ENCODE measurements around the gene CEND1. TPM values are rescaled to one million over a fixed set of nuclear protein-coding genes. Genes with fewer than 3 reads are reported as not detected.

CEND1 gene
- total and polyA plus RNA-seq, 2 donors (not counting 3 experiments of a cell fraction or from before 2014, with no cell fraction given), result 0.15 to 0.40 TPM

DNA sequence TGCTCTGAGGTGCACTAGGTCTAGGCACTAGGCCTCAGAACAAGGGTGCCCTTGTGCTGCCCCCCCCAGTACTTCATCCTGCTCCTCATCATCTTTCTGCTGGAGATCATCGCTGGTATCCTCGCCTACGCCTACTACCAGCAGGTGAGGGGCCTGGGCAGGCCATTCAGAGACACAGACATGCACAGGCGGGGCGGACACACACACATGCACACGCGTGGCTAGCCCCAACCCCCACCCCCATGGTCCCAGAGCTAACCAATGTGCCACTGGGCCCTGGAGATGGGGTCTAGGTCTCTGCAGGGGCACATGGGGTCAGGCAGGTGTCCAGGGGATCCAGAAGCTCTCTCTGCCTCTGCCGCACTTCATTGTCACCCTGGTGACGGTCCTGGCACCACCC, 46.8 kb upstream of the CEND1 start:
- H3K9me1 ChIP-seq (replicated peaks; ENCODE audit: control insufficient read depth, extremely low read depth, insufficient read depth, low read length), result no peaks in the 10 kb centered on the region
- H3K27ac ChIP-seq (ENCODE audit: insufficient read depth, low read depth, low read length), result no peak overlapping the region
- no peak overlapping the region for H2AFZ ChIP-seq (ENCODE audit: low read depth, low read length)
- H3K4me3 ChIP-seq (replicated peaks in 1 of 3; ENCODE audit: insufficient read depth in 1 of 3, low read depth in 1 of 3, low read length in 3 of 3), result no peak overlapping the region
- no peak overlapping the region for H3K9ac ChIP-seq (replicated peaks; ENCODE audit: extremely low read depth, insufficient read depth, low read length)
- H3K4me2 ChIP-seq (ENCODE audit: insufficient read depth, low read length), result no peak overlapping the region
- H3K79me2 ChIP-seq (ENCODE audit: control insufficient read depth, insufficient read depth, low read length), result peaks cover 64% of the 10 kb centered on the region
- TF ChIP-seq POLR2A (IDR thresholded peaks at IDR 0.05; ENCODE audit: low read depth, low read length), result peak; percentile 17
- no peak for TF ChIP-seq MYC (IDR thresholded peaks at IDR 0.05; ENCODE audit: low read depth, low read length)
- TF ChIP-seq, protein P1, sequence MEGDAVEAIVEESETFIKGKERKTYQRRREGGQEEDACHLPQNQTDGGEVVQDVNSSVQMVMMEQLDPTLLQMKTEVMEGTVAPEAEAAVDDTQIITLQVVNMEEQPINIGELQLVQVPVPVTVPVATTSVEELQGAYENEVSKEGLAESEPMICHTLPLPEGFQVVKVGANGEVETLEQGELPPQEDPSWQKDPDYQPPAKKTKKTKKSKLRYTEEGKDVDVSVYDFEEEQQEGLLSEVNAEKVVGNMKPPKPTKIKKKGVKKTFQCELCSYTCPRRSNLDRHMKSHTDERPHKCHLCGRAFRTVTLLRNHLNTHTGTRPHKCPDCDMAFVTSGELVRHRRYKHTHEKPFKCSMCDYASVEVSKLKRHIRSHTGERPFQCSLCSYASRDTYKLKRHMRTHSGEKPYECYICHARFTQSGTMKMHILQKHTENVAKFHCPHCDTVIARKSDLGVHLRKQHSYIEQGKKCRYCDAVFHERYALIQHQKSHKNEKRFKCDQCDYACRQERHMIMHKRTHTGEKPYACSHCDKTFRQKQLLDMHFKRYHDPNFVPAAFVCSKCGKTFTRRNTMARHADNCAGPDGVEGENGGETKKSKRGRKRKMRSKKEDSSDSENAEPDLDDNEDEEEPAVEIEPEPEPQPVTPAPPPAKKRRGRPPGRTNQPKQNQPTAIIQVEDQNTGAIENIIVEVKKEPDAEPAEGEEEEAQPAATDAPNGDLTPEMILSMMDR (IDR thresholded peaks at IDR 0.05; ENCODE audit: extremely low read depth in 1 of 2, insufficient read depth in 1 of 2, low read depth in 1 of 2, low read length in 2 of 2), result no peak
- no peak for TF ChIP-seq FOS (IDR thresholded peaks at IDR 0.05; ENCODE audit: borderline replicate concordance, insufficient read depth, low read length)
- TF ChIP-seq, protein P2, sequence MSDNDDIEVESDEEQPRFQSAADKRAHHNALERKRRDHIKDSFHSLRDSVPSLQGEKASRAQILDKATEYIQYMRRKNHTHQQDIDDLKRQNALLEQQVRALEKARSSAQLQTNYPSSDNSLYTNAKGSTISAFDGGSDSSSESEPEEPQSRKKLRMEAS (IDR thresholded peaks at IDR 0.05; ENCODE audit: insufficient read depth, insufficient read length), result no peak
- H3K27me3 ChIP-seq (ENCODE audit: control insufficient read depth in 2 of 2, insufficient read depth in 2 of 2, low read length in 2 of 2), result no peaks in the 10 kb centered on the region
- dilution Hi-C loops (cut with MboI; ENCODE audit: extremely low pct_ligation_motif_present, low sequenced_read_pairs) (no loop called here), intact Hi-C loops (cut with micrococcal nuclease) (no loop called here)
- no peaks in the 10 kb centered on the region for H3K9me3 ChIP-seq (replicated peaks; ENCODE audit: control insufficient read depth, insufficient read depth, low read length)
- ChIA-PET POLR2A (no interaction called here), CTCF (interaction anchor here (1.1 kb wide), 1 partner anchor 214 kb away, joined by 3 read pairs; no protein-coding TSS in a partner anchor)
- H4K20me1 ChIP-seq (replicated peaks; ENCODE audit: control insufficient read depth, extremely low read depth, insufficient read depth, low read length), result no peaks in the 10 kb centered on the region
- H3K36me3 ChIP-seq (ENCODE audit: control insufficient read depth in 2 of 2, extremely low read depth in 1 of 2, insufficient read depth in 2 of 2, low read length in 2 of 2), result peaks cover 25 to 43% of the 10 kb centered on the region in 2 experiments
- peaks cover 38% of the 10 kb centered on the region for H3K4me1 ChIP-seq (ENCODE audit: control insufficient read depth, extremely low read depth, insufficient read depth, low read length)
- no TSS peak for BruUV-seq (replicated peaks)
- FAIRE-seq (no peak), DNase-seq (ENCODE audit: low read depth, low spot score) (no peak)

DNA sequence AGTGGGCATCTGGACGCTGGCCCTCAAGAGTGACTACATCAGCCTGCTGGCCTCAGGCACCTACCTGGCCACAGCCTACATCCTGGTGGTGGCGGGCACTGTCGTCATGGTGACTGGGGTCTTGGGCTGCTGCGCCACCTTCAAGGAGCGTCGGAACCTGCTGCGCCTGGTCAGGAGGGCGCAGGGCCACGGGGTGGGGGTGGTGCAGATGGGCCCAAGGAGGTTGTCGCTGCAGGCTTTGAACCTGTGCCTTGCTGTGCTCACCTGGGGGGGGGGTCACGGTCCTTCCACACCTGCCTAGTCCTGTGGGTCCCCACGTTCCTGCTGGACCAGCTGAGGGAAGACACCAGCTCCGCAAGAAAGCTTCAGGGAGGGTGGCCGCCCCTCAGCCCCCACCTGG, 46.4 kb upstream of the CEND1 start:
- peaks cover 36% of the 10 kb centered on the region for H3K4me1 ChIP-seq (ENCODE audit: control insufficient read depth, extremely low read depth, insufficient read depth, low read length)
- POLR2A ChIA-PET, result no interaction called here
- BruUV-seq (replicated peaks), result no TSS peak
- no peak overlapping the region for H3K4me2 ChIP-seq (ENCODE audit: insufficient read depth, low read length)
- H2AFZ ChIP-seq (ENCODE audit: low read depth, low read length), result no peak overlapping the region
- intact Hi-C loops (cut with micrococcal nuclease), result no loop called here
- FAIRE-seq (no peak), DNase-seq (ENCODE audit: low read depth, low spot score) (no peak)
- H4K20me1 ChIP-seq (replicated peaks; ENCODE audit: control insufficient read depth, extremely low read depth, insufficient read depth, low read length), result no peaks in the 10 kb centered on the region
- H3K27me3 ChIP-seq (ENCODE audit: control insufficient read depth in 2 of 2, insufficient read depth in 2 of 2, low read length in 2 of 2), result no peaks in the 10 kb centered on the region
- TF ChIP-seq FOS (IDR thresholded peaks at IDR 0.05; ENCODE audit: borderline replicate concordance, insufficient read depth, low read length) (no peak), GATA2 (IDR thresholded peaks at IDR 0.05; ENCODE audit: insufficient read depth, insufficient read length, low read depth, low read length) (no peak), JUN (IDR thresholded peaks at IDR 0.05; ENCODE audit: borderline replicate concordance, insufficient read depth, insufficient read length, low read depth) (no peak), MYC (IDR thresholded peaks at IDR 0.05; ENCODE audit: low read depth, low read length) (no peak), EZH2 (IDR thresholded peaks at IDR 0.05; ENCODE audit: borderline replicate concordance, low read depth, low read length, severe bottlenecking) (no peak)
- TF ChIP-seq, protein P2 (IDR thresholded peaks at IDR 0.05; ENCODE audit: insufficient read depth, insufficient read length), result no peak
- H3K36me3 ChIP-seq (ENCODE audit: control insufficient read depth in 2 of 2, extremely low read depth in 1 of 2, insufficient read depth in 2 of 2, low read length in 2 of 2), result peaks cover 25 to 43% of the 10 kb centered on the region in 2 experiments
- no peak overlapping the region for H3K9ac ChIP-seq (replicated peaks; ENCODE audit: extremely low read depth, insufficient read depth, low read length)
- H3K79me2 ChIP-seq (ENCODE audit: control insufficient read depth, insufficient read depth, low read length), result peaks cover 59% of the 10 kb centered on the region
- no peaks in the 10 kb centered on the region for H3K9me1 ChIP-seq (replicated peaks; ENCODE audit: control insufficient read depth, extremely low read depth, insufficient read depth, low read length)
- H3K4me3 ChIP-seq (replicated peaks in 1 of 3; ENCODE audit: insufficient read depth in 1 of 3, low read depth in 1 of 3, low read length in 3 of 3), result no peak overlapping the region
- H3K9me3 ChIP-seq (replicated peaks; ENCODE audit: control insufficient read depth, insufficient read depth, low read length), result no peaks in the 10 kb centered on the region
- CTCF ChIA-PET, result interaction anchor here (1.1 kb wide), 1 partner anchor 214 kb away, joined by 3 read pairs; no protein-coding TSS in a partner anchor
- no peak overlapping the region for H3K27ac ChIP-seq (ENCODE audit: insufficient read depth, low read depth, low read length)
- dilution Hi-C loops (cut with MboI; ENCODE audit: extremely low pct_ligation_motif_present, low sequenced_read_pairs), result no loop called here
